Upper lobe of left lung (tissue), 6 donors: ENCODE results near the gene KCNIP1. TPM values are rescaled to one million over a fixed set of nuclear protein-coding genes. Genes with fewer than 3 reads are reported as not detected.

Source experiments
- ATAC-seq, 2 donors: fragments of 200-7000 bp; cut with Tn5 transposase; one replicate each; pipeline ENCODE4 v1.9.1; 2022; ENCODE audit warnings: mild to moderate bottlenecking in 2 of 2, moderate library complexity in 2 of 2; ENCODE audit not compliant: low FRiP score in 2 of 2
- DNase-seq, 2 donors: peaks; one replicate each; pipeline ENCODE4 v3.0.0-alpha.2; 2019 to 2020
- H3K27ac ChIP-seq, 4 donors: fragments of 200-600 bp; sonication (generic); one replicate each; pipeline ENCODE4 v1.5.1; 2016 to 2019
- H3K27me3 ChIP-seq, 4 donors: fragments of 200-600 bp; sonication (generic); one replicate each; pipeline ENCODE4 v1.5.1; 2017 to 2019
- H3K36me3 ChIP-seq, 4 donors: fragments of 200-600 bp; sonication (generic); one replicate each; pipeline ENCODE4 v1.5.1; 2016 to 2019
- H3K4me1 ChIP-seq, 4 donors: fragments of 200-600 bp; sonication (generic); one replicate each; pipeline ENCODE4 v1.5.1; 2018 to 2019
- H3K4me3 ChIP-seq, 4 donors: fragments of 200-600 bp; sonication (generic); one replicate each; pipeline ENCODE4 v1.5.1; 2017 to 2019; ENCODE audit warnings: mild to moderate bottlenecking in 2 of 4, moderate library complexity in 1 of 4
- H3K9me3 ChIP-seq, 4 donors: fragments of 200-600 bp; sonication (generic); one replicate each; pipeline ENCODE4 v1.5.1; 2018 to 2019
- CTCF ChIP-seq, 6 experiments: fragments of 450-650 bp in 4 of 6; fragments of 200-600 bp in 2 of 6; sonication (generic) in 2 of 6; IDR thresholded peaks; one replicate each; pipeline ENCODE4 v1.5.1; 2016 to 2019; ENCODE audit warnings: antibody characterized with exemption in 6 of 6
- EP300 ChIP-seq, 4 donors: sonication (generic); formaldehyde crosslinking; IDR thresholded peaks; one replicate each; pipeline ENCODE4 v1.5.1; 2017; ENCODE audit warnings: antibody characterized with exemption in 4 of 4, control low read depth in 2 of 4
- POLR2A ChIP-seq, 4 donors: fragments of 450-650 bp; IDR thresholded peaks; one replicate each; pipeline ENCODE4 v1.5.1; 2016 to 2017; ENCODE audit warnings: antibody characterized with exemption in 4 of 4, mild to moderate bottlenecking in 2 of 4
- POLR2AphosphoS5 ChIP-seq, 2 donors: sonication (generic); formaldehyde crosslinking; IDR thresholded peaks; one replicate each; pipeline ENCODE4 v1.5.1; 2017; ENCODE audit warnings: antibody characterized with exemption in 2 of 2
- WGBS, 2 donors: methylation state at CpG; one replicate each; pipeline ENCODE4 v1.1.5; 2017 to 2018; 5-methylcytosine and 5-hydroxymethylcytosine counted together
- total RNA-seq, 6 donors: library from RNA; depleted of rRNA in 4 of 6; stranded (reverse); fragments of >200 nt in 4 of 6; gene quantifications; one replicate each; pipeline versions ENCODE4 v1.1.0 to v1.2.1, GENCODE V29; 2016 to 2021
- donor health status: DM: no; HTN: no; CAD: no; lungs with moderate emphysema.
- donor health status: DM: no; HTN: yes; CAD: no; lungs with severe emphysema.

Gene KCNIP1
- total RNA-seq, 6 donors from 2014 or later, result 1.9 to 3.3 (median 2.9) TPM; not detected in 1

GRCh38 chr5:170743876-170744212, 240.0 kb downstream of the KCNIP1 start:
- H3K9me3 ChIP-seq, result no peaks in the 10 kb centered on the region
- no peaks in the 10 kb centered on the region for H3K27me3 ChIP-seq
- no peak for ATAC-seq
- H3K27ac ChIP-seq, result no peak overlapping the region
- H3K36me3 ChIP-seq, result no peaks in the 10 kb centered on the region
- TF ChIP-seq POLR2AphosphoS5 (IDR thresholded peaks at IDR 0.05) (no peak), CTCF (IDR thresholded peaks at IDR 0.05) (no peak), EP300 (IDR thresholded peaks at IDR 0.05) (no peak), POLR2A (IDR thresholded peaks at IDR 0.05) (no peak)
- DNase-seq, result no peak
- no peak overlapping the region for H3K4me3 ChIP-seq
- WGBS, 2 donors, result 13 to 15% methylated on average over 12 of the region's 12 CpGs
- peaks cover 21 to 31% (median 25%) of the 10 kb centered on the region in 4 donors for H3K4me1 ChIP-seq

GRCh38 chr5:170745481-170746071, 241.8 kb downstream of the KCNIP1 start:
- TF ChIP-seq POLR2A (IDR thresholded peaks at IDR 0.05), result no peak
- no peak for TF ChIP-seq CTCF (IDR thresholded peaks at IDR 0.05)
- no peak for TF ChIP-seq POLR2AphosphoS5 (IDR thresholded peaks at IDR 0.05)
- TF ChIP-seq EP300 (IDR thresholded peaks at IDR 0.05), result no peak
- 32 to 60% methylated on average over 2 to 12 of the region's 12 CpGs for WGBS, 2 donors
- H3K4me1 ChIP-seq, result peaks cover 21 to 32% (median 29%) of the 10 kb centered on the region in 4 donors
- H3K27ac ChIP-seq, result peak overlapping the region; percentile 49 to 57 (median 54)
- H3K27me3 ChIP-seq, result no peaks in the 10 kb centered on the region
- no peaks in the 10 kb centered on the region for H3K36me3 ChIP-seq
- ATAC-seq (peak; percentile 10 to 49), DNase-seq (peak; percentile 51 to 54)
- no peaks in the 10 kb centered on the region for H3K9me3 ChIP-seq
- H3K4me3 ChIP-seq, result no peak overlapping the region

- H3K9me3 ChIP-seq, result no peaks in the 10 kb centered on the region
- H3K27ac ChIP-seq, result peak overlapping the region; percentile 49 to 57 (median 54)
- TF ChIP-seq POLR2AphosphoS5 (IDR thresholded peaks at IDR 0.05) (peak in 1 of 2 donors; percentile 7), CTCF (IDR thresholded peaks at IDR 0.05) (no peak), POLR2A (IDR thresholded peaks at IDR 0.05) (no peak)
- DNase-seq (peak in 1 of 2 donors; percentile 42), ATAC-seq (no peak)
- peaks cover 21 to 32% (median 29%) of the 10 kb centered on the region in 4 donors for H3K4me1 ChIP-seq
- H3K27me3 ChIP-seq, result no peaks in the 10 kb centered on the region
- H3K4me3 ChIP-seq, result no peak overlapping the region
- WGBS, 2 donors, result 70 to 72% methylated on average over 8 to 14 of the region's 14 CpGs
- H3K36me3 ChIP-seq, result no peaks in the 10 kb centered on the region
Measured at GRCh38 chr5:170746075-170746960, 242.5 kb downstream of the KCNIP1 start.

- H3K9me3 ChIP-seq, result no peaks in the 10 kb centered on the region
- peak overlapping the region in 3 of 4 donors; percentile 39 to 57 (median 56) for H3K27ac ChIP-seq
- peaks cover 21 to 33% (median 31%) of the 10 kb centered on the region in 4 donors for H3K4me1 ChIP-seq
- DNase-seq, result no peak
- H3K36me3 ChIP-seq, result no peaks in the 10 kb centered on the region
- H3K27me3 ChIP-seq, result no peaks in the 10 kb centered on the region
- WGBS, 2 donors, result 90 to 93% methylated on average over 11 of the region's 11 CpGs
- H3K4me3 ChIP-seq, result no peak overlapping the region
- ATAC-seq, result no peak
- TF ChIP-seq EP300 (IDR thresholded peaks at IDR 0.05) (no peak), CTCF (IDR thresholded peaks at IDR 0.05) (no peak), POLR2A (IDR thresholded peaks at IDR 0.05) (no peak), POLR2AphosphoS5 (IDR thresholded peaks at IDR 0.05) (no peak)
Measured at GRCh38 chr5:170746961-170747340, 243.1 kb downstream of the KCNIP1 start.
